ENCODE measurements around the gene DBN1.
A peak's percentile ranks its signal among the peaks of the same experiment; 100 is the strongest.

DBN1 gene

DNA sequence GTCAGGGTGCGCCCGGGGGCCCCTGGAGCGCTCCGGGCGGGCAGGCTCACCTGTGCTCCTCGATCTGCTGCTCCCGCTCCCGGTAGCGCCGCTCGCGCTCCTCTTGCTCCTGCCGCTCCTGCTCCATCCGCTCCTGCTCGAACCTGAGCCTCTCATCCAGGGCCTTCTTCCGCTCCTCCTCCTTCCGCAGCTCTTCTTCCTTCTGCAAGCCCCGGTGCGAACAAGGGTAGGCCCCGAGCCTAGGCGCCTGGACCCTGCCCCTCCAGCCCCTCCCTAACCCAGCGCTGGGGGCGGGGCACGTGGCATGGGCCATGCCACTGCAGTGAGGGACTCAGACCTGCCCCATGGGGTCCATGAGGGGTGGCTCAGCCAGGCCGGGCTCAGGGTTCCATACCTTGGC lies 6.6 kb downstream of the DBN1 start:
- no peak for DNase-seq (ENCODE audit: low read depth)
- TF ChIP-seq POLR2A (IDR thresholded peaks at IDR 0.05; ENCODE audit: extremely low read depth, insufficient read length) (no peak), CTCF (IDR thresholded peaks at IDR 0.05; ENCODE audit: low read depth, low read length) (no peak), MAX (IDR thresholded peaks at IDR 0.05; ENCODE audit: low read depth, low read length) (no peak), MYC (IDR thresholded peaks at IDR 0.05; ENCODE audit: low read depth, low read length) (no peak)
- no peak overlapping the region for H3K4me3 ChIP-seq (ENCODE audit: low read depth, low read length)

- no peak for DNase-seq (ENCODE audit: low read depth)
- no peak for TF ChIP-seq MYC (IDR thresholded peaks at IDR 0.05; ENCODE audit: low read depth, low read length)
- H3K4me3 ChIP-seq (ENCODE audit: low read depth, low read length): no peak overlapping the region
Measured at GRCh38 chr5:177465044-177465443, 8.4 kb downstream of the DBN1 start.

GRCh38 chr5:177462021-177462670 lies 11.3 kb downstream of the DBN1 start:
- H3K4me3 ChIP-seq (ENCODE audit: low read depth, low read length): peak overlapping the region; percentile 48
- peak; percentile 88 for DNase-seq (ENCODE audit: low read depth)
- no peak for TF ChIP-seq POLR2A (IDR thresholded peaks at IDR 0.05; ENCODE audit: extremely low read depth, insufficient read length)
- TF ChIP-seq MYC (IDR thresholded peaks at IDR 0.05; ENCODE audit: low read depth, low read length): peak; percentile 41
- no peak for TF ChIP-seq CTCF (IDR thresholded peaks at IDR 0.05; ENCODE audit: low read depth, low read length)
- no peak; the same call in 1 of the 2 replicates for TF ChIP-seq MAX (IDR thresholded peaks at IDR 0.05; ENCODE audit: low read depth, low read length)

DNA sequence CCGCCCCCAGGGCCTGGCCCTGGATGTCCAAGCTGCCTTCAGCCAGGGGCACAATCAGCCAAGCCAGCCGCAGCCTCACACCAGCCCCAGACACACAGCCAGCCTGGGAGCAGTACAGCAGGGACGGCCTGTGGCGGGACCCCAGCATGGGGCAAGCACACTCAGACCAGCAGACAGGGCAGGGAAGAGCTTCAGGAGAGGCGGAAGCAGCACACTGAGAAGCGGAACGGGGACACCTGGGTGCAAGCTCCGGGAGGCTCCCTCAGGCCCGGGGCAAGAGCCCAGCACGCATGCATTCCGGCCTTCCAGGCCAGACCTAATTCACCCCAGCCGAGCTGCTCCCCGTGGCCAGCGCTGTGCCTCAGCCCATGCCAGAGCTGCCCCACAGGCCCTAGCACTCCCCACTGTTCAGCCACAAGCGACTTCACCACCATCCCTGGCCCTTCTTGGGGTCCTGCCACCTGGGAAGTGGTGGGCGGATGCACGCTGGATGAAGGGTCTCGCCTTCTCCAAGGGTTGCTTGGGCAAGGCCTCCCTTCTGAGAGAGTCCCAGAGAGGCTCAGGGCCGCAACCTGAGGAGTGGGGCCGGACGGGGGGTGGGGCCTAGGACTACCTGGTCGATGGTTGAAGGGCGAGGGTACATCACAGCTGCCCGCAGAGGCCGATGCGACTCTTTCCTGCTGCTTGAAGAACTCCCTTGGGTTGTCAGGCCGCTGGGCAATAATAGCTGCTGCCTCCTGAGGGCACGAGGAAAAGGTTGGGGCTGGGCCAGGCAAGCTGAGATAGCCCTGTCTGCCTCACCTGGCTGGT lies 13.4 kb downstream of the DBN1 start:
- DNase-seq (ENCODE audit: low read depth): no peak
- H3K4me3 ChIP-seq (ENCODE audit: low read depth, low read length): no peak overlapping the region
- TF ChIP-seq POLR2A (IDR thresholded peaks at IDR 0.05; ENCODE audit: extremely low read depth, insufficient read length): no peak
- TF ChIP-seq CTCF (IDR thresholded peaks at IDR 0.05; ENCODE audit: low read depth, low read length): no peak
- TF ChIP-seq MYC (IDR thresholded peaks at IDR 0.05; ENCODE audit: low read depth, low read length): no peak
- no peak for TF ChIP-seq MAX (IDR thresholded peaks at IDR 0.05; ENCODE audit: low read depth, low read length)

GRCh38 chr5:177459357-177459756 lies 14.1 kb downstream of the DBN1 start:
- H3K4me3 ChIP-seq (ENCODE audit: low read depth, low read length): no peak overlapping the region
- no peak for DNase-seq (ENCODE audit: low read depth)
- TF ChIP-seq POLR2A (IDR thresholded peaks at IDR 0.05; ENCODE audit: extremely low read depth, insufficient read length) (no peak), MYC (IDR thresholded peaks at IDR 0.05; ENCODE audit: low read depth, low read length) (no peak), MAX (IDR thresholded peaks at IDR 0.05; ENCODE audit: low read depth, low read length) (no peak), CTCF (IDR thresholded peaks at IDR 0.05; ENCODE audit: low read depth, low read length) (no peak)

DNA sequence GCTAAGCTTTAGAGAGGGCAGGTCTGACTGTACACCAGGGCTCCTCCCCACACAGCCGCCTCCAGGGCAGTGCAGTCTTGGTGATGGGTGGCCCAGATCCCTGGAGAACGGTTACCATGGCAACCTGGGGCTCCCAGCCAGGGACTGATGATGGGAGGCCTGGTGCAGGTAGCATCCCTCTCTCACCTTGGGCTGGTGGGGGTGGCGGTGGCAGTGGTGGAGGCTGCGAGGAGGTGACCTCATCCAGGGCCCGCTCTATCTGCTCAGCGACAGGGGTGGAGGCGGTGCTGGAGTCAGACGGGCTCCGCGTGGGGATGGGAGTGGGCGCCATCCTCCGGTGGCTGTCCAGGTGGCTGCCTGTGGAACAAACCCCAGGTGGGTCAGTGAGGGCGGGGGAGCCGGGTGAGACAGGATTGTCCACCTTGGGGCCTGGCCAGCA lies 14.5 kb downstream of the DBN1 start:
- TF ChIP-seq MAX (IDR thresholded peaks at IDR 0.05; ENCODE audit: low read depth, low read length) (no peak), POLR2A (IDR thresholded peaks at IDR 0.05; ENCODE audit: extremely low read depth, insufficient read length) (no peak), MYC (IDR thresholded peaks at IDR 0.05; ENCODE audit: low read depth, low read length) (no peak), CTCF (IDR thresholded peaks at IDR 0.05; ENCODE audit: low read depth, low read length) (no peak)
- H3K4me3 ChIP-seq (ENCODE audit: low read depth, low read length): no peak overlapping the region
- no peak for DNase-seq (ENCODE audit: low read depth)
